ENCODE measurements around the gene RABGAP1L.
"Not testable (repeated sequence)": the region's sequence is repeated elsewhere in the genome, so short reads cannot be mapped to it uniquely, and the experiment has no call there.

- TF ChIP-seq CTCF (IDR thresholded peaks at IDR 0.05; ENCODE audit: low read depth, low read length); MAX (IDR thresholded peaks at IDR 0.05; ENCODE audit: low read depth, low read length); POLR2A (IDR thresholded peaks at IDR 0.05; ENCODE audit: extremely low read depth, insufficient read length); MYC (IDR thresholded peaks at IDR 0.05; ENCODE audit: low read depth, low read length): not testable (repeated sequence)
Observed at GRCh38 chr1:174711848-174712247, 552.5 kb downstream of the RABGAP1L start.
